ENCODE data around the gene CD300C.
"Not testable (repeated sequence)": the region's sequence is repeated elsewhere in the genome, so short reads cannot be mapped to it uniquely, and the experiment has no call there.

Gene CD300C

GRCh38 chr17:74514632-74515334 is 31.1 kb downstream of the CD300C start:
- DNase-seq (ENCODE audit: low read depth in 3 of 3, low spot score in 1 of 3), result no peak

GRCh38 chr17:74513987-74514631 is 31.8 kb downstream of the CD300C start:
- DNase-seq (ENCODE audit: low read depth in 3 of 3, low spot score in 1 of 3), result no peak

GRCh38 chr17:74512624-74513091 is 33.3 kb downstream of the CD300C start:
- DNase-seq (ENCODE audit: low read depth in 3 of 3, low spot score in 1 of 3), result no peak

- DNase-seq (ENCODE audit: low read depth in 3 of 3, low spot score in 1 of 3), result no peak
Observed at GRCh38 chr17:74512036-74512435, 33.9 kb downstream of the CD300C start.

- DNase-seq (ENCODE audit: low read depth in 3 of 3, low spot score in 1 of 3), result no peak
Observed at GRCh38 chr17:74508156-74508555, 37.8 kb downstream of the CD300C start.

GRCh38 chr17:74503949-74504348 is 42.0 kb downstream of the CD300C start:
- DNase-seq (ENCODE audit: low read depth in 3 of 3, low spot score in 1 of 3), result not testable (repeated sequence)

GRCh38 chr17:74502861-74503260 is 43.1 kb downstream of the CD300C start:
- DNase-seq (ENCODE audit: low read depth in 3 of 3, low spot score in 1 of 3), result no peak

- no peak for DNase-seq (ENCODE audit: low read depth in 3 of 3, low spot score in 1 of 3)
Observed at GRCh38 chr17:74499992-74500391, 45.9 kb downstream of the CD300C start.

GRCh38 chr17:74497471-74497870 is 48.4 kb downstream of the CD300C start:
- no peak for DNase-seq (ENCODE audit: low read depth in 3 of 3, low spot score in 1 of 3)

- DNase-seq (ENCODE audit: low read depth in 3 of 3, low spot score in 1 of 3), result peak in 2 of 3 donors; percentile 32 to 55
Observed at GRCh38 chr17:74493331-74493833, 52.5 kb downstream of the CD300C start.

- DNase-seq (ENCODE audit: low read depth in 3 of 3, low spot score in 1 of 3), result no peak
Observed at GRCh38 chr17:74491626-74492025, 54.3 kb downstream of the CD300C start.

Data from stimulated activated CD4-positive, alpha-beta T cell treated with anti-CD3 and anti-CD28 coated beads, TNF-alpha, amount 100 ng/mL, for 1 hour (primary cell).